ENCODE results near the gene EXO5.
"Not testable (repeated sequence)": the region's sequence is repeated elsewhere in the genome, so short reads cannot be mapped to it uniquely, and the experiment has no call there.

EXO5 gene

GRCh38 chr1:40554807-40555206 is 46.2 kb downstream of the EXO5 start:
- DNase-seq = not testable (repeated sequence)

DNA sequence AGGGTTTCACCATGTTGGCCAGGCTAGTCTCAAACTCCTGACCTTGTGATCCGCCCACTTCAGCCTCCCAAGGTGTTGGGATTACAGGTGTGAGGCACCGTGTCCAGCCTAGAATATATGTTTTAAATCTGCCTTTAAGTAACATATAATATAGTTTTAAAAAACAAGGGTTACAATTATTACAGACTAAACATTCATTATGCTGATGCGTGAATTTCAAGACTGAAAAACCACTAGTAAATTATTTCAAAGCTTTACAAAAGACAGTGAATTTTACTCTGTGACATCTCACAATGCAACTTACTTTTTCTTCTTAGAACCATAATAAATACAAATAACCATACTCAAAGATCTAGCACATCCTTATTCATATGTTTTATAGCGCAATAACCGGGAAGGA is 47.6 kb downstream of the EXO5 start:
- no peak for DNase-seq

DNA sequence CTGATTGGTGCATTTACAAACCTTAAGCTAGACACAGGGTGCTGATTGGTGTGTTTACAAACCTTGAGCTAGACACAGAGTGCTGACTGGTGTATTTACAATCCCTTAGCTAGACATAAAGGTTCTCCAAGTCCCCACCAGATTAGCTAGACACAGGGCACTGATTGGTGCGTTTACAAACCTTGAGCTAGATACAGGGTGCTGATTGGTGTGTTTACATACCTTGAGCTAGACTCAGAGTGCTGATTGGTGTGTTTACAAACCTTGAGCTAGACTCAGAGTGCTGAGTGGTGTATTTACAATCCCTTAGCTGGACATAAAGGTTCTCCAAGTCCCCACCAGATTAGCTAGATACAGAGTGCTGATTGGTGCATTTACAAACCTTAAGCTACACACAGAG is 49.7 kb downstream of the EXO5 start:
- DNase-seq = not testable (repeated sequence)

GRCh38 chr1:40562185-40562584 is 53.6 kb downstream of the EXO5 start:
- DNase-seq = no peak

GRCh38 chr1:40563266-40563665 is 54.7 kb downstream of the EXO5 start:
- no peak for DNase-seq

GRCh38 chr1:40564506-40564905 is 55.9 kb downstream of the EXO5 start:
- DNase-seq = no peak

- DNase-seq = no peak
Measured at GRCh38 chr1:40564913-40565312, 56.3 kb downstream of the EXO5 start.

All from CD4-positive, alpha-beta T cell treated with Interleukin-17A for 1 hour (primary cell).